GM12878 (cell line): ENCODE results near the gene KPNA3. TPM values are rescaled to one million over a fixed set of nuclear protein-coding genes. Genes with fewer than 3 reads are reported as not detected.

Experiments used
- ATAC-seq: fragments of 200-7000 bp; cut with Tn5 transposase; 3 replicates; pipeline ENCODE4 v1.9.1; 2020; ENCODE audit warnings: mild to moderate bottlenecking, moderate library complexity
- BruUV-seq: library from RNA; stranded (reverse); fragments of 400-500 nt; replicated peaks from 2 replicates; lab custom pipeline; 2021; lab: Mats Ljungman, UMichigan
- CTCF ChIA-PET: fragments of 300-600 bp; sonication (Branson Sonifier 250); formaldehyde crosslinking; extraction: SDS; loops from one replicate; lab custom pipeline; 2021; ENCODE audit warnings: inconsistent platforms; lab: Yijun Ruan, JAX
- POLR2A ChIA-PET: fragments of 350-600 bp; formaldehyde crosslinking; extraction: SDS; loops from one replicate; lab custom pipeline; 2021; ENCODE audit warnings: inconsistent platforms; lab: Charles Lee
- RAD21 ChIA-PET: fragments of 300-600 bp; sonication (Branson Sonifier 250); formaldehyde crosslinking; loops from one replicate; lab custom pipeline; 2023; ENCODE audit warnings: antibody characterized with exemption; ENCODE audit not compliant: unreplicated experiment; lab: Charles Lee
- SMC1A ChIA-PET: fragments of 300-600 bp; sonication (Branson Sonifier 250); formaldehyde crosslinking; loops from one replicate; lab custom pipeline; 2023; ENCODE audit not compliant: unreplicated experiment, uncharacterized antibody; lab: Charles Lee
- DNase-seq: peaks from one replicate; pipeline ENCODE4 v3.0.0-alpha.2; 2011; ENCODE audit warnings: low read depth, low spot score
- FAIRE-seq: peaks from 3 replicates; lab custom pipeline; 2011; peaks lifted over from hg19 to GRCh38; lab: Jason Lieb, UNC
- H2AFZ ChIP-seq: 2 replicates; pipeline ENCODE4 v1.6.0; 2011; ENCODE audit warnings: low read depth, low read length, control low read depth; ENCODE audit not compliant: control insufficient read depth
- H3K27ac ChIP-seq: 2 replicates; pipeline ENCODE4 v1.5.1; 2011; ENCODE audit warnings: control low read depth; ENCODE audit not compliant: control insufficient read depth, insufficient read depth
- H3K27me3 ChIP-seq, 2 experiments: replicated peaks in 1 of 2; 2 replicates each; pipeline versions ENCODE4 v1.6.0 to v1.6.1; 2011; ENCODE audit warnings: low read length in 1 of 2; ENCODE audit not compliant: control insufficient read depth in 2 of 2, insufficient read depth in 2 of 2
- H3K36me3 ChIP-seq, 2 experiments: 2 replicates each; pipeline ENCODE4 v1.5.1; 2011; ENCODE audit warnings: low read length in 1 of 2; ENCODE audit not compliant: control insufficient read depth in 2 of 2, insufficient read depth in 2 of 2
- H3K4me1 ChIP-seq: 2 replicates; pipeline ENCODE4 v1.6.1; 2011; ENCODE audit warnings: mild to moderate bottlenecking, low read length, moderate library complexity, mixed read lengths; ENCODE audit not compliant: control insufficient read depth, insufficient read depth
- H3K4me2 ChIP-seq: 2 replicates; pipeline ENCODE4 v1.6.0; 2011; ENCODE audit warnings: control low read depth; ENCODE audit not compliant: control insufficient read depth, insufficient read depth
- H3K4me3 ChIP-seq: fragments of 200-600 bp; sonication (generic); 2 replicates; pipeline ENCODE4 v1.5.1; 2016
- H3K79me2 ChIP-seq: 2 replicates; pipeline ENCODE4 v1.6.0; 2011; ENCODE audit warnings: low read length; ENCODE audit not compliant: control insufficient read depth, insufficient read depth
- H3K9ac ChIP-seq: 2 replicates; pipeline ENCODE4 v1.8.0; 2011; ENCODE audit warnings: low read length, control low read depth, mixed read lengths; ENCODE audit not compliant: control insufficient read depth, insufficient read depth
- H3K9me3 ChIP-seq: replicated peaks from 3 replicates; pipeline ENCODE4 v1.5.1; 2011; ENCODE audit warnings: mild to moderate bottlenecking, low read length; ENCODE audit not compliant: control insufficient read depth, insufficient read depth
- H4K20me1 ChIP-seq: 2 replicates; pipeline ENCODE4 v1.6.0; 2011; ENCODE audit not compliant: control insufficient read depth, insufficient read depth
- ATF2 ChIP-seq: IDR thresholded peaks from 2 replicates; pipeline ENCODE4 v1.6.1; 2012; ENCODE audit warnings: low read length, inconsistent platforms
- ATF7 ChIP-seq: fragments of 450-650 bp; IDR thresholded peaks from 2 replicates; pipeline ENCODE4 v1.6.1; 2016; ENCODE audit warnings: low read depth, mild to moderate bottlenecking
- BCL3 ChIP-seq: IDR thresholded peaks from 2 replicates; pipeline ENCODE4 v1.6.1; 2011; ENCODE audit warnings: borderline replicate concordance, low read depth, mild to moderate bottlenecking, moderate library complexity, low read length; ENCODE audit not compliant: insufficient read depth, poor library complexity, severe bottlenecking
- NR2F1 ChIP-seq: fragments of 450-650 bp; conservative IDR thresholded peaks from 2 replicates; pipeline ENCODE4 v1.6.1; 2017; ENCODE audit warnings: mild to moderate bottlenecking
- RFX5 ChIP-seq: IDR thresholded peaks from 2 replicates; pipeline ENCODE4 v1.6.1; 2011; ENCODE audit warnings: low read depth, low read length, improper control_type of control experiment
- SRF ChIP-seq, 2 experiments: IDR thresholded peaks; 2 replicates each; pipeline ENCODE4 v1.6.1; 2011; ENCODE audit warnings: low read depth in 2 of 2, low read length in 2 of 2, mild to moderate bottlenecking in 1 of 2, moderate library complexity in 1 of 2
- ZBTB11 ChIP-seq: fragments of 450-650 bp; formaldehyde crosslinking; IDR thresholded peaks from 2 replicates; pipeline ENCODE4 v1.5.0; 2022; ENCODE audit warnings: mild to moderate bottlenecking, missing genetic modification characterization
- WGBS: methylation state at CpG from one replicate; pipeline ENCODE4 v1.1.6; 2016; ENCODE audit warnings: low lambda C conversion rate; ENCODE audit not compliant: insufficient replicate concordance, insufficient coverage; ENCODE audit errors: missing lambda C conversion rate; 5-methylcytosine and 5-hydroxymethylcytosine counted together
- in situ Hi-C: fragments of 300-500 bp; cut with MboI; formaldehyde crosslinking; loops from 9 replicates; pipeline ENCODE4 v1.14.3; 2018; ENCODE audit warnings: mixed read lengths
- intact Hi-C: fragments of 100-400 bp; cut with micrococcal nuclease; formaldehyde crosslinking; loops from one replicate; pipeline ENCODE4 v1.14.2; 2022; ENCODE audit not compliant: unreplicated experiment
- polyA plus RNA-seq, 11 experiments: library from polyadenylated mRNA; depleted of rRNA in 4 of 11; unstranded in 6 of 11; stranded (reverse) in 5 of 11; fragments of >200 nt; fragmentation: Nextera tagmentation in 4 of 11; fragmentation: Illumina TruSeq in 1 of 11; extraction: Ambion mirVana in 4 of 11; extraction: Trizol in 1 of 11; gene quantifications; 1 replicate in 1 of 11; 2 replicates in 10 of 11; pipeline versions ENCODE4 v1.2.1 to v1.2.3, GENCODE V29; 2011 to 2016; ENCODE audit warnings: inconsistent platforms in 2 of 11, missing spikeins in 2 of 11, low read depth in 1 of 11
- total RNA-seq, 4 experiments: library from RNA; depleted of rRNA in 3 of 4; stranded (reverse); fragments of >200 nt in 3 of 4; fragmentation: Illumina TruSeq in 1 of 4; extraction: Trizol in 1 of 4; gene quantifications; 2 replicates each; pipeline versions ENCODE4 v1.2.1 to v1.2.3, GENCODE V29; 2013 to 2021

The KPNA3 gene
- total and polyA plus RNA-seq, 10 of the 15 experiments (the other 5 are each of a cell fraction or from before 2014, with no cell fraction given): 23.3 to 50.5 (median 31.1) TPM

- Histone ChIP-seq H3K9ac (no peak overlapping the region), H3K4me2 (no peak overlapping the region), H3K9me3 (no peaks in the 10 kb centered on the region), H4K20me1 (no peaks in the 10 kb centered on the region), H3K4me1 (no peaks in the 10 kb centered on the region), H3K4me3 (no peak overlapping the region), H3K27me3 (no peaks in the 10 kb centered on the region), H3K36me3 (no peaks in the 10 kb centered on the region), H3K27ac (no peak overlapping the region), H2AFZ (no peak overlapping the region), H3K79me2 (no peaks in the 10 kb centered on the region)
- TF ChIP-seq ATF2 (no peak), BCL3 (peak; percentile 29)
- in situ Hi-C loops: no loop called here
- ATAC-seq: no peak
- no TSS peak for BruUV-seq
- intact Hi-C loops: no loop called here
- ChIA-PET CTCF (no interaction called here), SMC1A (no interaction called here), RAD21 (no interaction called here), POLR2A (no interaction called here)
- no peak for DNase-seq
- 89% methylated on average over 12 of the region's 12 CpGs for WGBS
- peak; percentile 44 for FAIRE-seq
These were observed 59.1 kb downstream of the KPNA3 start for GRCh38 chr13:49733181-49733951.

GRCh38 chr13:49731766-49732165, 60.7 kb downstream of the KPNA3 start:
- intact Hi-C loops: no loop called here
- FAIRE-seq: no peak

More at GRCh38 chr13:49731766-49732165, 60.7 kb downstream of the KPNA3 start:
- Histone ChIP-seq H3K27me3 (no peaks in the 10 kb centered on the region), H3K9me3 (no peaks in the 10 kb centered on the region), H3K79me2 (no peaks in the 10 kb centered on the region), H3K4me3 (no peak overlapping the region), H3K4me1 (no peaks in the 10 kb centered on the region), H2AFZ (no peak overlapping the region), H3K9ac (no peak overlapping the region), H3K36me3 (no peaks in the 10 kb centered on the region; a peak in 1 of 4 replicates), H3K4me2 (no peak overlapping the region), H4K20me1 (no peaks in the 10 kb centered on the region), H3K27ac (no peak overlapping the region)
- POLR2A ChIA-PET: interaction anchor here (0.6 kb wide), 2 partner anchors 61 to 219 kb away, joined by 4 read pairs; partner anchors contain the start of gene KPNA3
- in situ Hi-C loops: no loop called here
- DNase-seq: no peak
- ATAC-seq: no peak
- CTCF ChIA-PET: no interaction called here
- RAD21 ChIA-PET: no interaction called here
- TSS peak; percentile 41 for BruUV-seq
- TF ChIP-seq ZBTB11 (CRISPR knock-in tag) (no peak), NR2F1 (no peak), SRF (IDR thresholded peaks at IDR 0.05; ENCODE audit: low read depth in 2 of 2, low read length in 2 of 2) (no peak), RFX5 (no peak), ATF7 (no peak)
- SMC1A ChIA-PET: interaction anchor here (0.5 kb wide), 1 partner anchor 166 kb away, joined by 3 read pairs; no protein-coding TSS in a partner anchor
